GM10266 (cell line): Measurements from ENCODE around the gene CIDEA.

Experiments
- DNase-seq: peaks from one replicate; pipeline ENCODE4 v3.0.0; 2012; ENCODE audit errors: extremely low spot score
- TF ChIP-seq, protein P1 (sequence below): IDR thresholded peaks from 2 replicates; pipeline ENCODE4 v1.5.1; 2012; ENCODE audit warnings: mild to moderate bottlenecking, low read depth; ENCODE audit not compliant: control insufficient read depth, insufficient read depth; ENCODE audit errors: missing control alignments

The CIDEA gene

GRCh38 chr18:12307701-12308385 lies 53.7 kb downstream of the CIDEA start, which contains the start of gene TUBB6:
TUBB6 (plus strand) TSS chr18:12308241; CDS start chr18:12308293, 52 bp downstream.
- TF ChIP-seq, protein P1, sequence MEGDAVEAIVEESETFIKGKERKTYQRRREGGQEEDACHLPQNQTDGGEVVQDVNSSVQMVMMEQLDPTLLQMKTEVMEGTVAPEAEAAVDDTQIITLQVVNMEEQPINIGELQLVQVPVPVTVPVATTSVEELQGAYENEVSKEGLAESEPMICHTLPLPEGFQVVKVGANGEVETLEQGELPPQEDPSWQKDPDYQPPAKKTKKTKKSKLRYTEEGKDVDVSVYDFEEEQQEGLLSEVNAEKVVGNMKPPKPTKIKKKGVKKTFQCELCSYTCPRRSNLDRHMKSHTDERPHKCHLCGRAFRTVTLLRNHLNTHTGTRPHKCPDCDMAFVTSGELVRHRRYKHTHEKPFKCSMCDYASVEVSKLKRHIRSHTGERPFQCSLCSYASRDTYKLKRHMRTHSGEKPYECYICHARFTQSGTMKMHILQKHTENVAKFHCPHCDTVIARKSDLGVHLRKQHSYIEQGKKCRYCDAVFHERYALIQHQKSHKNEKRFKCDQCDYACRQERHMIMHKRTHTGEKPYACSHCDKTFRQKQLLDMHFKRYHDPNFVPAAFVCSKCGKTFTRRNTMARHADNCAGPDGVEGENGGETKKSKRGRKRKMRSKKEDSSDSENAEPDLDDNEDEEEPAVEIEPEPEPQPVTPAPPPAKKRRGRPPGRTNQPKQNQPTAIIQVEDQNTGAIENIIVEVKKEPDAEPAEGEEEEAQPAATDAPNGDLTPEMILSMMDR, result no peak
- peak; percentile 96 for DNase-seq

GRCh38 chr18:12308386-12309100 lies 54.4 kb downstream of the CIDEA start:
- TF ChIP-seq, protein P1, result no peak
- DNase-seq, result peak; percentile 81

DNA sequence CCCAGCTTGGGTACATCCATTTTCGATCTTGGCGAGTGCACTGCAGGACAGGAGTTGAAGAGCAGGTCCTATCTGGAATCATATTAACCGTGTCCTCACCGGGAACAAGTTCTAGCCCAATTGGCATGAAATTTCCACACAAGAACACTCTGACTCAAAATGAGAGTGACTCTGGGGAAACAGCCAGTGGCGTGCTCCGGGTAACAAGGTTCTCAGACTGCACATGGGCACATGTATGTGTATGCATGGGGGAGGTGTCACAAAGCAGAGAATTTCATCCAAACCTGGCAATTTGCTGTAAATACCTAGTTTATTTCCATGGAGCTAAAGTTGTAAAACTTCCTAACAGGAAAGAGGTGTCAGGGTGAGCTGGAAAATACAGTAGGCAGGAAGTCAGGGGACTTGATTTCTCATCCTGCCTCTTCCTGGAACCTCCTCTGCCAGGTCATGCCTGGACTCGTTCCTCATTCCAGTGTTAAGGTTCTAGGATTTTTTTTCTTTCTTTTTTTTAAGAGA lies 55.6 kb downstream of the CIDEA start:
- DNase-seq, result no peak
- TF ChIP-seq, protein P1, result no peak

GRCh38 chr18:12310762-12311161 lies 56.6 kb downstream of the CIDEA start:
- TF ChIP-seq, protein P1, result no peak
- DNase-seq, result no peak

DNA sequence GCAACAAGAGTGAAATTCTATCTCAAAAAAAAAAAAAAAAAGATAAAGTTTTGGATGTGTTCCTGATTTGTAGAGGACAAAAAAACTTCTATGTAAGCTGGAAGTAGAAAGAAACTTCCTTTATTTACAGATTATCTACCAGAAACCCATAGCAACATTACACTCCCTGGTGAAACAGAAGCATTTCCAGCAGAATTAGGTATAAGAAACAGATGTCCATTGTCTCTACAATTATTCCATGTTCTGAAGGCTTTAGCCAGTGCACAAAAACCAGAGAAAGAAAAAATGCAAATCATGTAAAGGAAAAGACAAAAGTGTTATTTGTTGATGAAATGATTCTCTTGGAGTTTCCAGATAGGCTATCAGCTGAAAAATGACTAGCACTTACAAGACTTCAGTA lies 58.8 kb downstream of the CIDEA start:
- TF ChIP-seq, protein P1, result no peak
- DNase-seq, result no peak

DNA sequence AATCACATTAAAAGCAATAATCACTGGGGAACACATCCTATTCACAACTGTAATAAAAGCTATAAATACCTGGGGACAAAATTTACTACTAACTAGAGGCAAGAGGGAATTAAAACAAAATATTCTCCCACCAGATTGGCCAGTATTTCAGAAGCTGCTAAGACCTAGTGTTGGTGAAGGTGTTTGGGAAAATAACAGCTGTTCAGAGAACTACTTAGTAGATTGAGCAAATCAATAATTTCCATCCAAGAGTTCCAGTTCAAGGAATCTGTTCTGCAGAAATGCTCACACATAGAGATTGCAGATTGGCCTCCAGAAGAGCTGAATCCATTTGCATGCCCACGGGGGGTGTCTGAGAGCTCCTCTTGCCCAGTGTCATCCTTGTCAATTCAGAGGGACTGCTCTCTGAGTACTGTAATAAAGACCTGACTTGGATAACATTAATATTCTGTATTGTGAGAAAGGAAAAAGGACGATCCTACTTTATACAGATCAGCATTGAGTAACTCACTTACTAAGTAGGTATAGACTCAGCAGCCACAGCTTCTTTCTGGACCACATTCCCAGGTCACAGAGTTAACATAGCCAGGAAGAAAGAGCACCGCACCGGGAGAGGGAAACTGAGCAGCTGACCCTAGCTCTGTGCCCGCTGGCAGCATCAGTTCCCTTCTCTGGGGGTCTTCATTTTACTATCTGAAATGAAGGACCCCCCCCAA lies 59.5 kb downstream of the CIDEA start:
- TF ChIP-seq, protein P1, result no peak
- no peak for DNase-seq
